GM23248 (cell line): Measurements from ENCODE around the gene F10. TPM values are rescaled to one million over a fixed set of nuclear protein-coding genes. Genes with fewer than 3 reads are reported as not detected.

Source experiments
- DNase-seq: peaks from one replicate; pipeline ENCODE4 v3.0.0-alpha.2; 2015
- H2AFZ ChIP-seq: fragments of 200-600 bp; sonication (generic); 2 replicates; pipeline ENCODE4 v1.6.1; 2016; ENCODE audit warnings: antibody characterized with exemption
- H3F3A ChIP-seq: fragments of 200-600 bp; sonication (generic); 2 replicates; pipeline ENCODE4 v1.6.1; 2016; ENCODE audit warnings: mild to moderate bottlenecking, antibody characterized with exemption, mixed run types; ENCODE audit not compliant: insufficient read depth
- H3K27ac ChIP-seq: fragments of 200-600 bp; sonication (generic); 2 replicates; pipeline ENCODE4 v1.5.1; 2016; ENCODE audit warnings: mild to moderate bottlenecking
- H3K27me3 ChIP-seq: fragments of 200-600 bp; sonication (generic); replicated peaks from 2 replicates; pipeline ENCODE4 v1.6.1; 2016; ENCODE audit warnings: mild to moderate bottlenecking; ENCODE audit not compliant: insufficient read depth
- H3K36me3 ChIP-seq: fragments of 200-600 bp; sonication (generic); 2 replicates; pipeline ENCODE4 v1.6.1; 2016; ENCODE audit warnings: low read depth, mild to moderate bottlenecking
- H3K4me1 ChIP-seq: fragments of 200-600 bp; sonication (generic); 2 replicates; pipeline ENCODE4 v1.6.1; 2016; ENCODE audit warnings: mild to moderate bottlenecking; ENCODE audit not compliant: insufficient read depth
- H3K4me2 ChIP-seq: fragments of 200-600 bp; sonication (generic); one replicate; pipeline ENCODE4 v1.6.1; 2016; ENCODE audit warnings: mild to moderate bottlenecking; ENCODE audit not compliant: unreplicated experiment
- H3K4me3 ChIP-seq: fragments of 200-600 bp; sonication (generic); 2 replicates; pipeline ENCODE4 v1.5.1; 2016; ENCODE audit warnings: mild to moderate bottlenecking
- H3K79me2 ChIP-seq: fragments of 200-600 bp; sonication (generic); 2 replicates; pipeline ENCODE4 v1.6.1; 2016; ENCODE audit warnings: mild to moderate bottlenecking; ENCODE audit not compliant: insufficient read depth
- H3K9ac ChIP-seq: fragments of 200-600 bp; sonication (generic); 2 replicates; pipeline ENCODE4 v1.6.1; 2016; ENCODE audit warnings: mild to moderate bottlenecking
- H3K9me2 ChIP-seq: fragments of 200-600 bp; sonication (generic); 2 replicates; pipeline ENCODE4 v1.6.1; 2016; ENCODE audit warnings: mixed run types, mild to moderate bottlenecking, moderate library complexity; ENCODE audit not compliant: insufficient read depth
- H3K9me3 ChIP-seq: fragments of 200-600 bp; sonication (generic); one replicate; pipeline ENCODE4 v1.6.1; 2017; ENCODE audit warnings: low read depth
- H4K20me1 ChIP-seq: fragments of 200-600 bp; sonication (generic); 2 replicates; pipeline ENCODE4 v1.6.0; 2016; ENCODE audit not compliant: insufficient read depth
- EZH2 ChIP-seq: fragments of 200-600 bp; sonication (generic); IDR thresholded peaks from 2 replicates; pipeline ENCODE4 v1.6.1; 2018; ENCODE audit warnings: antibody characterized with exemption, mild to moderate bottlenecking; ENCODE audit not compliant: insufficient read depth, poor library complexity, severe bottlenecking
- EZH2phosphoT487 ChIP-seq: fragments of 200-600 bp; sonication (generic); IDR thresholded peaks from 2 replicates; pipeline ENCODE4 v1.6.1; 2018; ENCODE audit warnings: antibody characterized with exemption, moderate library complexity, mild to moderate bottlenecking, low read depth; ENCODE audit not compliant: insufficient read depth
- WGBS, 2 experiments: methylation state at CpG; one replicate each; pipeline ENCODE4 v1.1.6; 2015 to 2017; ENCODE audit warnings: low lambda C conversion rate in 2 of 2, low coverage in 1 of 2; ENCODE audit errors: missing lambda C conversion rate in 2 of 2; 5-methylcytosine and 5-hydroxymethylcytosine counted together
- in situ Hi-C: fragments of 300-500 bp; cut with MboI; formaldehyde crosslinking; loops from 2 replicates; pipeline ENCODE4 v1.15.0; 2020
- polyA plus RNA-seq: library from polyadenylated mRNA; unstranded; fragments of >200 nt; fragmentation: Nextera tagmentation; extraction: Ambion mirVana; gene quantifications from 2 replicates; pipeline ENCODE4 v1.2.1, GENCODE V29; 2016
- total RNA-seq: library from RNA; depleted of rRNA; stranded (reverse); fragments of >200 nt; shearing (Covaris generic); gene quantifications from 2 replicates; pipeline ENCODE4 v1.2.3, GENCODE V29; 2014

Gene F10
- total and polyA plus RNA-seq, 2 experiments from 2014 or later, result 7.8 to 9.1 TPM

- in situ Hi-C loops, result no loop called here
- Histone ChIP-seq H3K4me3 (no peak overlapping the region), H3K27ac (no peak overlapping the region), H3K9me2 (no peaks in the 10 kb centered on the region), H3K4me1 (no peaks in the 10 kb centered on the region), H3K79me2 (no peaks in the 10 kb centered on the region), H3K36me3 (no peaks in the 10 kb centered on the region), H3F3A (no peaks in the 10 kb centered on the region), H3K9me3 (no peaks in the 10 kb centered on the region), H3K27me3 (no peaks in the 10 kb centered on the region; the same call in 1 of the 2 replicates), H2AFZ (no peak overlapping the region), H3K9ac (no peak overlapping the region), H4K20me1 (no peaks in the 10 kb centered on the region), H3K4me2 (no peak overlapping the region)
- 85 to 87% methylated on average over 19 of the region's 19 CpGs for WGBS, 2 experiments
- DNase-seq, result no peak
- TF ChIP-seq EZH2 (no peak), EZH2phosphoT487 (no peak)
Observed at GRCh38 chr13:113125506-113126264, 3.1 kb downstream of the F10 start.

DNA sequence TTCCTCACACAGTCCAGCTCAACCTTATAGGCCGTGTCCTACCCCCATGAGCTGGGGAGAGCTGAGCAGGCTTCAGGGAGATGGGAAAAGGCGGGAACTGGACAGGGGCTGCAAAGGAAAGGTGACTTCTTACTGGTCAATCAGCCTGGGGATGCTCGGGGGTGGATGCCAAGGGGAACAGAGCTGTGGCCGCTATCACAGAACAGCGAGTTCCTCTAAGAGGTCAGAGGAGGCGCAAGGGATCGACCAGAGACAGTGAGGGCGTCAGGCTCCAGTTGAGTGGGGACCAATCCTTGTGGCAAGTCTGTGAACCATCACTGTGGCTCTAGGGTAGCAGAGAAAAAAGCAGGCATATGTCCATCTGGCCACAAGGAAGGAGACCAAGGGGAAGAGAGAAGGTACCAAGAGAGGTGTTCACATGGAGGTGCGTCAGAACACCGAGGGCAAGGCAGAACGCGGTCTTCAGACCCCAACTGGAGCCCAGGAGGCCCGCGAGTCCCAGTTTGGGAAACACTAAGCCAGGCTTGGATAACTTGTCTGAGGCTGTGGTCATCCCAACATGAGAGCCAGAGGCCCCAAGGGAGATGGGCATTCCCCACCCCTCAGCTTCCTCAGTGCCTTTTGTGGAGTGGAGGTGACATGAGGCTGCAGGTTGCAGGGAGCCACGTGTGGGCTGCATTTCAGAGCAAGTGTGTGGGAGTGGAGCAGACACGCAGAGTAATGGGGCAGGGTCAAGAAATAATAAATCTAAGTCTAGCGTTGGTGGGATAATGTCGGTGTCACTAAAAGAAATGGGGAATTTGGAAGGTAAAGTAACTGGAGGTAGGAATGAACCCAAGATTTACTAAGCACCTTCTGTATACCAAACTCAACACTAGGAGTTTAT is 3.9 kb downstream of the F10 start:
- no peaks in the 10 kb centered on the region; the same call in 1 of the 2 replicates for H3K27me3 ChIP-seq
- no peaks in the 10 kb centered on the region for H3F3A ChIP-seq
- H3K9ac ChIP-seq, result no peak overlapping the region
- H3K36me3 ChIP-seq, result no peaks in the 10 kb centered on the region
- H3K9me2 ChIP-seq, result no peaks in the 10 kb centered on the region
- TF ChIP-seq EZH2phosphoT487 (no peak), EZH2 (no peak)
- H3K4me3 ChIP-seq, result no peak overlapping the region
- H2AFZ ChIP-seq, result no peak overlapping the region
- no peak overlapping the region for H3K4me2 ChIP-seq
- 78 to 80% methylated on average over 18 of the region's 18 CpGs for WGBS, 2 experiments
- DNase-seq, result no peak
- no peak overlapping the region for H3K27ac ChIP-seq
- no peaks in the 10 kb centered on the region for H3K79me2 ChIP-seq
- in situ Hi-C loops, result no loop called here
- H3K9me3 ChIP-seq, result no peaks in the 10 kb centered on the region
- H3K4me1 ChIP-seq, result no peaks in the 10 kb centered on the region
- no peaks in the 10 kb centered on the region for H4K20me1 ChIP-seq

GRCh38 chr13:113129480-113129879 is 6.9 kb downstream of the F10 start:
- H3K27ac ChIP-seq, result no peak overlapping the region
- H2AFZ ChIP-seq, result no peak overlapping the region
- no peaks in the 10 kb centered on the region for H3K36me3 ChIP-seq
- no peak overlapping the region for H3K9ac ChIP-seq
- 88 to 90% methylated on average over 25 to 27 of the region's 27 CpGs for WGBS, 2 experiments
- in situ Hi-C loops, result no loop called here
- H3K27me3 ChIP-seq, result peaks cover 3% of the 10 kb centered on the region; the same call in 1 of the 2 replicates
- no peak overlapping the region for H3K4me2 ChIP-seq
- no peaks in the 10 kb centered on the region for H3K9me3 ChIP-seq
- no peak overlapping the region for H3K4me3 ChIP-seq
- no peaks in the 10 kb centered on the region for H3K79me2 ChIP-seq
- no peaks in the 10 kb centered on the region for H3K9me2 ChIP-seq
- TF ChIP-seq EZH2 (no peak), EZH2phosphoT487 (no peak)
- no peak for DNase-seq
- no peaks in the 10 kb centered on the region for H3F3A ChIP-seq
- H3K4me1 ChIP-seq, result no peaks in the 10 kb centered on the region
- H4K20me1 ChIP-seq, result no peaks in the 10 kb centered on the region

- Histone ChIP-seq H3K9me2 (no peaks in the 10 kb centered on the region), H3K36me3 (no peaks in the 10 kb centered on the region), H3K79me2 (no peaks in the 10 kb centered on the region), H4K20me1 (no peaks in the 10 kb centered on the region), H3F3A (no peaks in the 10 kb centered on the region), H3K27ac (no peak overlapping the region), H3K4me2 (no peak overlapping the region), H3K4me1 (no peaks in the 10 kb centered on the region), H3K27me3 (peaks cover 3% of the 10 kb centered on the region; the same call in 1 of the 2 replicates), H3K4me3 (no peak overlapping the region), H3K9ac (no peak overlapping the region), H3K9me3 (no peaks in the 10 kb centered on the region), H2AFZ (no peak overlapping the region)
- DNase-seq, result no peak
- TF ChIP-seq EZH2phosphoT487 (no peak), EZH2 (no peak)
- WGBS, 2 experiments, result 73 to 76% methylated on average over 42 to 60 of the region's 60 CpGs
- in situ Hi-C loops, result no loop called here
Observed at GRCh38 chr13:113129921-113130750, 7.5 kb downstream of the F10 start.
